Renal cortical epithelial cell (primary cell): Measurements from ENCODE around the gene ALG9. TPM values are rescaled to one million over a fixed set of nuclear protein-coding genes. Genes with fewer than 3 reads are reported as not detected.

Experiments
- DNase-seq: peaks from one replicate; pipeline ENCODE4 v3.0.0-alpha.2; 2011; ENCODE audit warnings: low read depth
- total RNA-seq: library from RNA; depleted of rRNA; stranded (reverse); fragments of >200 nt; gene quantifications from 2 replicates; pipeline ENCODE4 v1.2.3, GENCODE V29; 2014

The ALG9 gene
- total RNA-seq, 1 donor from 2014 or later = 42.4 TPM

- DNase-seq = peak; percentile 67
Measured at GRCh38 chr11:111765984-111766833, 105.2 kb downstream of the ALG9 start, which contains the start of gene PPP2R1B. TSS of gene PPP2R1B (minus strand) at chr11:111766389. CDS start at chr11:111766361, 28 bp downstream.

GRCh38 chr11:111765320-111765983 lies 105.9 kb downstream of the ALG9 start:
- DNase-seq = no peak

- DNase-seq = peak; percentile 18
Measured at GRCh38 chr11:111764621-111765020, 106.8 kb downstream of the ALG9 start.

GRCh38 chr11:111762981-111763643 lies 108.3 kb downstream of the ALG9 start:
- DNase-seq = no peak

- no peak for DNase-seq
Measured at GRCh38 chr11:111762526-111762925, 108.9 kb downstream of the ALG9 start.

GRCh38 chr11:111761036-111761435 lies 110.3 kb downstream of the ALG9 start:
- DNase-seq = no peak

GRCh38 chr11:111759778-111760407 lies 111.5 kb downstream of the ALG9 start:
- no peak for DNase-seq

GRCh38 chr11:111759376-111759775 lies 112.0 kb downstream of the ALG9 start:
- DNase-seq = no peak

GRCh38 chr11:111756097-111756496 lies 115.3 kb downstream of the ALG9 start:
- DNase-seq = no peak

- DNase-seq = no peak
Measured at GRCh38 chr11:111749646-111750045, 121.7 kb downstream of the ALG9 start.

GRCh38 chr11:111748035-111748804 lies 123.2 kb downstream of the ALG9 start:
- DNase-seq = no peak

GRCh38 chr11:111745719-111746504 lies 125.5 kb downstream of the ALG9 start:
- DNase-seq = peak; percentile 88

GRCh38 chr11:111743700-111744099 lies 127.7 kb downstream of the ALG9 start:
- DNase-seq = no peak

- DNase-seq = no peak
Measured at GRCh38 chr11:111741751-111742150, 129.6 kb downstream of the ALG9 start.

- DNase-seq = no peak
Measured at GRCh38 chr11:111739299-111739698, 132.1 kb downstream of the ALG9 start.

GRCh38 chr11:111737444-111738210 lies 133.8 kb downstream of the ALG9 start:
- no peak for DNase-seq

- peak; percentile 24 for DNase-seq
Measured at GRCh38 chr11:111736621-111737443, 134.5 kb downstream of the ALG9 start.
